Measurements from ENCODE around the gene EGLN2.
"Not testable (repeated sequence)": the region's sequence is repeated elsewhere in the genome, so short reads cannot be mapped to it uniquely, and the experiment has no call there.

The EGLN2 gene

GRCh38 chr19:40776932-40777644 is 21.9 kb upstream of the EGLN2 start:
- peak; percentile 79 for DNase-seq (ENCODE audit: low read depth)

DNA sequence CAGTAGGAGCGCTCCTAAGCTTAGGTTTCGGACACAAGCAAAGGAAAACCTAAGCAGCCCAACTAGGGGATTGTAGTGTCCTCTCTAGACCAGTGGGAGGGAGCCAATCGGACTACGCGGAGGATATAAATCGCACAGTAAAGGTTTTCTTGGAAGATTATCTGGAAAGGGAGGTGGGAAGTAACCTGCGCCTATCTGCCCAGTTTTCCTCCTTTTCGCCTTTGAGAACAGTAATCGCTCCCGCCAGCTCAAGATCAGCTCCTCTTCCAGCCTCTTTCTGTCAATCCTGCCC is 21.4 kb upstream of the EGLN2 start:
- DNase-seq (ENCODE audit: low read depth), result no peak

GRCh38 chr19:40777937-40778705 is 20.9 kb upstream of the EGLN2 start, which contains the start of gene RAB4B:
Gene RAB4B (plus strand): TSS chr19:40778247. CDS start chr19:40778376, 129 bp downstream.
- DNase-seq (ENCODE audit: low read depth), result peak; percentile 100

- DNase-seq (ENCODE audit: low read depth), result no peak
Measured at GRCh38 chr19:40778706-40779284, 20.2 kb upstream of the EGLN2 start.

- DNase-seq (ENCODE audit: low read depth), result no peak
Measured at GRCh38 chr19:40780582-40780981, 18.4 kb upstream of the EGLN2 start.

DNA sequence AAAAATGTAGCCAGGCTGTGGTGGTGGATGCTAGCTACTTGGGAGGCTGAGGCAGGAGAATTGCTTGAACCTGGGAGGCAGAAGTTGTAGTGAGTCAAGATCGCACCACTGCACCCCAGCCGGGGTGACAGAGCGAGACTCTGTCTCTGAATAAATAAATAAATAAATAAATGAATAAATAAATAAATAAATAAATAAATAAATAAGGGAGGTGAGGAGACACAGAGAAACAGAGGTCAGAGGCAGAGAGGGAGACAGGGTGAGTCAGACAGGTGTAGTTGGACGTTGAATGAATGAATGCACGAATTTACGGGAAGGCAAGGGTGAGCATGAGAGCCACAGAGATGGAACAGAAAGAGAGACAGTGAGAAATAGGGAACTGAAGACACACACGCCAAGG is 17.9 kb upstream of the EGLN2 start:
- no peak for DNase-seq (ENCODE audit: low read depth)

DNA sequence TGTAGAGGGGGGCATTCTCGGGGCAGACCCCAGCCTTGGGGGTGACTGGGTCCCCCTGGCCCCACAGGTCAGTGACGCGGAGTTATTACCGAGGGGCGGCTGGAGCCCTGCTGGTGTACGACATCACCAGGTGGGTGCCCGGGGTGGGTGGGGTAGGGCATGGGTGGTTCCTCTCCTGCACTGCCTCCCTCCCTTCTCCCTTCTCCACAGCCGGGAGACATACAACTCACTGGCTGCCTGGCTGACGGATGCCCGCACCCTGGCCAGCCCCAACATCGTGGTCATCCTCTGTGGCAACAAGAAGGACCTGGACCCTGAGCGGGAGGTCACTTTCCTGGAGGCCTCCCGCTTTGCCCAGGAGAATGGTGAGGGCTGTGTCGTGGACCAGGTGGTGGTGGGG is 15.3 kb upstream of the EGLN2 start:
- DNase-seq (ENCODE audit: low read depth), result no peak

DNA sequence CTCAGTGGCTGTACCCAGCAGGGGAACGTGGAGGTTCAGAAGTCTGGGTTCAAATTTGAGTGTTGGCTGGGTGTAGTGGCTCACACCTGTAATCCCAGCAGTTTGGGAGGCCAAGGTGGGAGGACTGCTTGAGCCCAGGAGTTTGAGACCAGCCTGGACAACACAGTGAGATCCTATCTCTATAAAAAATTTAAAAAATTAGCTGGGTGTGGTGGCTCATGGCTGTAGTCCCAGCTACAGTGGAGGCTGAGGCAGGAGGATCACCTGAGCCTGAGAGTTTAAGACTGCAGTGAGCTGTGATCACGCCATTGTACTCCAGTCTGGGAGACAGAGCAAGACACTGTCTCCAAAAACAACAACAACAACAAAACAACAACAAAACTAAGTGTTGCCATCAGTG is 14.8 kb upstream of the EGLN2 start:
- not testable (repeated sequence) for DNase-seq (ENCODE audit: low read depth)

DNA sequence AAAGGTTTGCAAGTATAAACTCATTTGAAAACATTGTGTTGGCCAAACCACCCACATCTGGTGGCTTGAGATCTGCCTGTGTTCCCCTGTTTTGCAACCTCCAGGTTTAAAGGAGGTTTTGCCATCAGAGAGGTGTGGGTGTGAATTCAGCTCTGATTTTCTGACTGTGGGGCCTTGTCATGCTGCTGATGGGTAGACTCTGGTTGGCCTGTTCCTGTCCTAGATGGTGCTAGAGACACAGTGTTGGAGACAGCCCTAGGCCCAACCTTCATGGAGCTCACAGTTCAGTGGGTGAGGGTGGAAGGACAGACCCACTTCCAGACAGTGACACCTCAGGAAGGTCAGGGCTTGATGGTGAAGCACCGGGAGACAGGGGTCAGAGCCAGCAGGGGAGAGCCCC is 13.5 kb upstream of the EGLN2 start:
- no peak for DNase-seq (ENCODE audit: low read depth)

- no peak for DNase-seq (ENCODE audit: low read depth)
Measured at GRCh38 chr19:40786060-40787037, 12.6 kb upstream of the EGLN2 start.

DNA sequence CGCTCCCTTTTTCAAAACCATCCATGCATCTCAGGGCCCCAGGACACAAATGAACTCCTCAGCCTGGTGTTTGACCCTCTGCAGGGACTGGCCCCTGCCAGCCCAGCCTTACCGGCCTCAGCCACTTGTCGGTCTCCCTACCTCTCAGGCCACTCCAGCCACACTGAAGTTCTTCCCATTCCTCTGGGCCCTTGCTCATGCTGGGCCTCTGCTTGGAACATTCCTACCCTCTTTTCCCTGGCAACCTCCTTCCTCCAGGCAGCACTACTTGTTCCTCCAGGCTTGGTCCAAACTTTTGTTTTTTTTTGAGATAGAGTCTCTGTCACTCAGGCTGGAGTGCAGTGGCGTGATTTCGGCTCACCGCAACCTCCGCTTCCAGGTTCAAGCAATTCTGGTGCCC is 7.6 kb upstream of the EGLN2 start:
- no peak for DNase-seq (ENCODE audit: low read depth)

DNA sequence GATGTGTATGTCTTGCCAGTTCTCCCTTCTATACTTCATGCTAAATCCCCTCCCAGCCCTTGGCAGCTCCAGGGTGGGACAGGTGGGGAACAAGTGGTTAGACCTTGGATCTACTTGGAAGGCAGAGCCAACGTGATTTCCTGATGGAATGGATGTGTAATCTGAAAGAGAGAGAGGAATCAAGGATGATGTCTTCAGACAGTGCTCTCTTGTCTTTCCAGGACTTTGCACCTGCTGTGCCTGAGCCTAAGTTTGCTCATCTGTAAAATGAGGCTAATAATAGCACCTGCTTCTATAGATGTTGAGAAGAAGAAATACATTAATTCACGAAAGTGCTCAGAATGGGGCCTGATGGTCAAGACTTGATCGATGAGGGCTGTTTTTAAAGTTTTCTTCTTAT is 7.0 kb upstream of the EGLN2 start:
- no peak for DNase-seq (ENCODE audit: low read depth)

DNA sequence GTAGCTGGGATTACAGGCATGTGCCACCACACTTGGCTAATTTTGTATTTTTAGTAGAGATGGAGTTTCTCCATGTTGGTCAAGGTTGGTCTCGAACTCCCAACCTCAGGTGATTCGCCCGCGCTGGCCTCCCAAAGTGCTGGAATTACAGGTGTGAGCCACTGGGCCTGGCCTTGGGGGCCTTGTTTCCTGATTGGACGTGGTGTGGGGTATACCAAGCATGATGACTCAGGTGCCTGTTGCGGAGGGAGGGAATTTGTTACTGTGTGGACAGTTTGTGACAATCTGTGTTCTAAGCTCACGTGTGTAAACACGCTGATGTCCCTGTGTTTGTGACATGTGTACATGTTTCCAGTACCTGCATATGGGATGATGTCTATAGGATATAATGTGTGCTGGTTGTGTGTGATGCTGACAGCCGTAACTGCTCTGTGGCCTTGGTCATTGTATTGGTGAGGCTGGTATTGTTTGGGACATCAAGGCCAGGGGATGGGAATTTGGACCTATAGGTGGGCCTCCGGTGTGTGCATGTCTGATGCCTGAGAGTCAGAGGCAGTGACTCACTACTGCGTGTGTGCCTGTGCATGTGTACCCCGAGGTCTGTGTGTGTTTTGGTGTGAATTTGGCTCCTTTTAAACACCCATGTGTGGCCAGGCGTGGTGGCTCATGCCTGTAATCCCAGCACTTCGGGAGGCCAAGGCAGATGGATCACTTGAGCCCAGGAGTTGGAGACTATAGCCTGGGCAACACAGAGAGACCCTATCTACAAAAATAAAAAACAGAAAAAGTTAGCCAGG is 1.6 kb upstream of the EGLN2 start:
- no peak for DNase-seq (ENCODE audit: low read depth)

- DNase-seq (ENCODE audit: low read depth), result peak; percentile 57
Measured at GRCh38 chr19:40797963-40798682, 868 bp upstream of the EGLN2 start.

DNA sequence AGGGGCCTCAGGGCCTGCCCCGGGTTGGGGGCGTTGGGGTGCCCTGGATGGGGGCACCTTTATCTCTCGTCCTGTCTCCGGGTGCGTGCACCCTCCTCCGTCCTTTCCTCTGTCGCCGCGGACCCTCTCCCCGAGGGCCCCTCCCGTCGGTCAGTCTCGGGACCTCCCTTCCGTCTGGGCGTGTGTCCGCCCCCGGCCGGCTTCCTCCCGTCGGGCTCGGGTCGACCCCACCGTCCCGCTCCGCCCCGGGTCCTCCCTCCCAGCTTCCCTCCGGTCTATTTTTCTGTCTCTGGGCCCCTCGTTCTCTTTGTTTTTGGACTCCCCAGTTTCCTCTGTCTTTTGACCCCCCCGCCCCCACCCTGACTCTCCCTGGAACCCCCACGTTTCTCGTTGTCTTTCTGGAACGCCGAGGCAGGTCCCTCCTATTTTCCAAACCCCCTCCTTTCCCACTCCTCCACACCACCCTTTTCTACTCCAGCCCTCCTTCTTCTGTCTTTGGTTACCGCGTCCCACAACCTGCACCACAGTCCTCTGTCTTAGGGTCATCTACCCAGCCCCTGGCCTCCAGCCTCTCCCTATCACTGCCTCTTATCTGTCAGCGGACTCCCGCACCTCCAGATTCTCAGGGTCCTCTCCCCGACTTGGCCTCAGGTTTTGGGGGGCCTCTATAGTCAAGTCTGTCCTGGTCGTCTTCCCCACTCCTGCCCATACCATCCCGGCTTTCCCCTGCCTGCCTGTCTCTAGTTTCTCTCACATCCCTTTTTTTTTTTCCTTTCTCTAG is 757 bp downstream of the EGLN2 start:
- no peak for DNase-seq (ENCODE audit: low read depth)

- DNase-seq (ENCODE audit: low read depth), result no peak
Measured at GRCh38 chr19:40800339-40800996, 1.5 kb downstream of the EGLN2 start.

- no peak for DNase-seq (ENCODE audit: low read depth)
Measured at GRCh38 chr19:40800997-40801377, 2.0 kb downstream of the EGLN2 start.

GRCh38 chr19:40801426-40802299 is 2.7 kb downstream of the EGLN2 start:
- DNase-seq (ENCODE audit: low read depth), result no peak
